SKM-1 treated with dmso at 0.1 percent for 144 hours (cell line): ENCODE results near the gene ITGB8.

ENCODE experiments used
- DNase-seq: peaks from one replicate; lab custom pipeline; 2025; ENCODE audit not compliant: unreplicated experiment; lab: John Stamatoyannopoulos, UW

Gene ITGB8

DNA sequence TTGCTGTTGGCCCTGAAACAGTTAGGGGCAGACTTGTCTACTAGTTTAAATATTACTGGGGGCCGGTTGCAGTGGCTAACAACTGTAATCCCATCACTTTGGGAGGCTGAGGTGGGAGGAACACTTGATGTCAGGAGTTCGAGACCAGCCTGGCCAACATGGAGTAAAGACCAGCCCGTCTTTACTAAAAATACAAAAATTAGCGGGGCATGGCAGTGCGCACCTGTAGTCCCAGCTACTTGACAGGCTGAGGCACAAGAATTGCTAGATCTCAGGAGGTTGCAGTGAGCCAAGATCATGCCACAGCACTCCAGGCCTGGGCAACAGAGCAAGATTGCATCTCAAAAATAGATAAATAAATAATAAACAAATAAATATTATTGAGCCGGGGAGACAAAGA is 7.6 kb downstream of the ITGB8 start:
- no peak for DNase-seq

DNA sequence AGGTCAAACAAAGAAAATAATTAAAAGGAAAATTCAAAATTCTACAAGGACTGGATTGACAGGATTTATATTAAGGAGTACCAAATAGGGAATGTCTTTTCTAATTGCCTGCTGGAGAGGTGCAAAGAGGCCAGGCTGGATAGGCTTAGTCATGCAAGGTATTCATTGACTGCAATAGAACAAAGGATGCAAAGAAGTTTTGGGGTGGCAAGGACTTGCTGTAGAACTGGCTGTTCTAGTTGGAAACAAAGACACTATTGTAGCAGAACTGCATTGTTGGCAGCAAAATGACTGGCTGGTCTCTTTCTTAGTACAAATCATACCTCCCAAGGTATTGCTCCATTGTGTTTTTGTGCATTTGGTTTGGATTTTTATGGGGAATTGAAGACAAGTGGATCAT is 10.1 kb downstream of the ITGB8 start:
- DNase-seq = no peak

GRCh38 chr7:20343205-20343604 is 12.5 kb downstream of the ITGB8 start:
- DNase-seq = no peak

GRCh38 chr7:20343941-20344340 is 13.2 kb downstream of the ITGB8 start:
- no peak for DNase-seq

DNA sequence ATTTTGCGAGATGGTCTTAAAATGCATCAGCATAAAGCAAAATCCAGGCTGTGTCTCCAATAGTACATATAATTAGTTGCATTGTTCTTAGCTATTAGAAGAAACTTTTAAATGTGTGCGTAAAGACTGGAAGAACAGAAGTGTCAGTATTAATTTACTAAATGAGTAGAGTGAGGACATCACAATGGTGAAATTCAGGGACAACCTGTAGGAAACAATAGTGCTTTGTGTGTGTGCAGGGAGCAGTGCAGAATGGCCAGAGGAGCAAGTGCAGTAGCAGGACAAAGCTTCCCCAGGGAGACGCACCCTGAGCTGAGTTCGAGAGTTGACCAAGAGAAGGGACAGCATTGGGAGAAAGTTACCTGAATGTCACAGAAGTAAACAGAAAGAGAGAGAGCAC is 13.7 kb downstream of the ITGB8 start:
- DNase-seq = no peak

GRCh38 chr7:20346577-20346976 is 15.9 kb downstream of the ITGB8 start:
- DNase-seq = no peak

GRCh38 chr7:20347680-20348079 is 17.0 kb downstream of the ITGB8 start:
- no peak for DNase-seq

DNA sequence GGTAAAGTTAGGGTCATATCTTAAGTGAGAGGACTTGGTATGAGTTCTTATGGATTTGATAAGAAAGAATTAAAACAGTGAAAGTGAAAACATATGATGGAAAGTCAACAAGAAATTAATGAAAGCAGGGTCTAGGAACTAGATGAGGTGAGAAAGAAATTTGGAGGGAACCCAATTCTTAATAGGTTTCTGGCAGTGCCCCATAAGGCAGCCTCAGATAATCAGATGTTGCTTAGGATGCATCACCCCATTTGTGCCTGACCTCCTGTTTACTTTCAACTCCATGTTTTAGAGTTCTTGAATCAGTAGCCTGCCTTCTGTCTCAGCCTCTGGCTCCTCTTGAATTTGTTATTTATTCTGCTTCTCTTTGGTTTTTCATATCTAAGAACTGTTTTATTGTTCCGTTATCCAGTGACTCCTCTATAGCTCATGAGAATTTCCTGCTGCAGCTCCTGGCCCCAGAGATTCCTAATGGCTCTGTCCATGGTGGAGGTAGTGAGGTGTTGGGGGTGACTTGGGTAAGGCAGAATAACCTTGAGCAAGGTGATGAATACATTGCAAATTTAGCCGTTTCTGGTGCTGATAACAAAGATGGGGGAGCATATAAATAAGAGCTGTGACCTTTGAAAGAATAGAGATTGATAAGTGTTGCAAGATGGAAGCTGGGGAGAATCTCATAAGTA is 17.6 kb downstream of the ITGB8 start:
- DNase-seq = no peak

DNA sequence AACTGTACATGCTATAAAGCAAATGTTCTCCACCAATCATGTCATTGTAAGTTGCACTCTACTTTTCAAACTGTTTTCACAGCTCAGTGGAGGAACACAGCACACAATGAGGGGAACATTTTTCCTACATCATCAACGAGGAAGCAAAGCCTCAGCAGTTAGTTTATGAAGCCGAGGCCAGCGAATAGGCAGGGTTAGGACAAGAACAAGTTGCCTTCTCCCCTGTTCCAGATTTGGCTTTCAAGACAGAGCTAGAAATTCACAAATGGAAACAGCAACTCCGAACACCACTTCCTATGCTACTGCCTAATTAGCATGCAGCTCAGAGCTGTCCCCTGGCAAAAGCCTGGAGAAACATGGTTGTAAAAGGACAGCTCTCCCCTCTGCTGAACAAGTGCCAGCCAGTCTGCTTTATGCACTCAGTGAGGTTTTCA is 19.8 kb downstream of the ITGB8 start:
- DNase-seq = no peak

GRCh38 chr7:20350996-20351692 is 20.4 kb downstream of the ITGB8 start:
- no peak for DNase-seq

DNA sequence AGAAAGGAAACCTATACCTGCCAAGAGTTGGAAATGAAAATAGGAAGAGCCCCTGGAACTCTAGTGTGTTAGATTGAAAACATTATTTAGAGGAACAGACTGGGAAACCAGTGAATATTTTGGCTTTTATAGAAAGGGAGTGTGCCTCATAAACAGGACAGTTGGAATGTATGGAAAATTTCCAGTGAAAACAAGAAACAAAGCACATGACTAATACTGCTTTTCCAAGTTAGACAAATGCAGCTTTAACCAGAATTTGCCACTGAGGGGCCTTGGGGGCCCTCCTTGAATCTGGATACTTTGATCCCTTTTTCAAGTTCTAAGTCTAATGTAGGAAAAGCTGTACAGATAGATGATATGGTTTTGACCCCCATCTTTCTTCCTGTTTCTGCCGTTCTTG is 21.2 kb downstream of the ITGB8 start:
- no peak for DNase-seq

GRCh38 chr7:20352573-20353306 is 22.0 kb downstream of the ITGB8 start:
- no peak for DNase-seq

- no peak for DNase-seq
Observed at GRCh38 chr7:20354610-20355528, 24.2 kb downstream of the ITGB8 start.

- no peak for DNase-seq
Observed at GRCh38 chr7:20358106-20358505, 27.4 kb downstream of the ITGB8 start.

DNA sequence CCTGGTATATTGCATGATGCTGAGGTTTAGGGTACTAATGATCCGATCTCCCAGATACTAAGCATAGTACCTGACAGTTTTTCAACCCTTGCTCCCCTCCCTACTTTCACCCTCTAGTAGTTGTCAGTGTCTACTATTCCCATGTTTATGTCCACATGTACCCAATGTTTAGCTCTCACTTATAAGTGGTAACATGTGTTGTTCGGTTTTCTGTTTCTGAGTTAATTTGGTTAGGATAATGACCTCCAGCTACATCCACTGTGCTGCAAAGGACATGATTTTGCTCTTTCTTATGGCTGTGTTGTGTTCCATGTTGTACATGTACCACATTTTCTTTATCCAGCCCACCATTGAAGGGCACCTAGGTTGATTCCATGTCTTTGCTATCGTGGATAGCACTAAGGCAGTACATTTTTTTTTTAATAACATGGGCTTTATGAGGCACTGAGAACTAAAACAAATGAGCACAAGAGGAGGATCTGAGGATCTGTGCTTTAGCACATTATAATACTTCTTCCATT is 28.1 kb downstream of the ITGB8 start:
- DNase-seq = no peak

DNA sequence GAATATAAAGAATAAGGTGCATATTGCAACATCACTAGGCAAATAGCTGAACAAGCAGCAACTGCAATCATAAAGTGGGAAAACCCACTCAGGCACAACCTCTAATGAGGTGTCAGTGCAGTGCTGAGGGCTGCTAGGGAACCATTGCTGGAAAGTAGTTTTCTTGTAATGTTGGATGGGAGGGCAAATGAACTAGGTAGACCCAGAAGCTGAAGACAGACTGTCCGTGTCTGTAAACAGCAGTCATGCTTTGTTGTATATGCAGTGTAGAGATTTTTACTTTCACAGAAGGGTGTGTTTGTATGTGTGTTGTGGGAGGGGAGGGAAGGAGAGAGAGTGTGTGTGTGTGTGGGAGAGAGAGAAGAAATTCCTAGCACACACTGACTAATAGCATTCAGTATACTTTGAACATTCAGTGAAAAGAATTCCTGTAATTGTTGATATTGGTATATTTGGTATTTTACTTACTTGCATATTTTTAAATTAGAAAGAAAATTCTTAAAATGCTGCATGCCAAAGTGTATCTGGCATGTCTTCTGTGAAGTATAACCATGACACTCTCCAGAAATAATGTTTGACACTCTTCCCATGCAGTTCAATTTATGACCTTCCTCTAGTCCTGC is 28.8 kb downstream of the ITGB8 start:
- no peak for DNase-seq

GRCh38 chr7:20362574-20363253 is 32.0 kb downstream of the ITGB8 start:
- no peak for DNase-seq

- no peak for DNase-seq
Observed at GRCh38 chr7:20364571-20365196, 34.0 kb downstream of the ITGB8 start.

GRCh38 chr7:20365486-20365885 is 34.8 kb downstream of the ITGB8 start:
- DNase-seq = no peak
